ENCODE results near the gene TEX52. TPM values are rescaled to one million over a fixed set of nuclear protein-coding genes. Genes with fewer than 3 reads are reported as not detected.

Gene TEX52
- total and polyA plus RNA-seq, 2 of the 13 experiments (the other 11 are each of a cell fraction or from before 2014, with no cell fraction given), result 0.05 TPM; not detected in 1

DNA sequence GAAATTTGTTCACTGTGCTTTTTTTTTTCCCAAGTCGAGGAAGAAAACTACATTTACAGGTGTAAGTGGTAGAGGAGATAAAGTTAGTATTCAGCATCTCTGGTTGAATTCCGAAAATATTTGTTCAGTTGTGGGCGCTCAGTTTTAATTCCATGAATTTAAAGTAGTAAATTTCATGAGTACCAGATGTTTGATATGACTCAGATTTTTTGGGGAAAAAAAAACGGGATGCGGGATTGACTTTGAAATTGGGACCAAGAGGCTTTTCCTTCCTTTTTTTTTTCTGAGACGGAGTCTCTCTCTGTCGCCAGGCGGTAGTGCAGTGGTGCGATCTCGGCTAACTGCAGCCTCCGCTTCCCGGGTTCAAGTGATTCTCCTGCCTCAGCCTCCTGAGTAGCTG lies 35.4 kb upstream of the TEX52 start:
- peaks cover 52% of the 10 kb centered on the region for H3K4me1 ChIP-seq (ENCODE audit: insufficient read depth, low read length)
- ChIA-PET POLR2A (interaction anchor here (1.6 kb wide), 1 partner anchor 43 kb away, joined by 3 read pairs; no protein-coding TSS in a partner anchor), CTCF (ENCODE audit: low intra/inter-chr PET ratio, low total read pairs) (no interaction called here)
- no peak overlapping the region for H3K27ac ChIP-seq (ENCODE audit: extremely low read length, insufficient read depth, low read length)
- no peak overlapping the region for H3K9ac ChIP-seq (ENCODE audit: insufficient read depth, low read depth, low read length)
- no peak for FAIRE-seq
- H3K27me3 ChIP-seq (ENCODE audit: control insufficient read depth in 1 of 2, insufficient read depth in 2 of 2, low read length in 2 of 2), result no peaks in the 10 kb centered on the region
- H3K4me3 ChIP-seq (replicated peaks in 1 of 3; ENCODE audit: insufficient read depth in 1 of 3, low read depth in 2 of 3, low read length in 3 of 3), result peak overlapping the region in 2 of 3 experiments; percentile 81 to 87; a peak in 2 of 6 replicates
- DNase-seq (ENCODE audit: low spot score), result no peak
- BruUV-seq (replicated peaks), result no TSS peak
- H3K79me2 ChIP-seq (ENCODE audit: insufficient read depth, low read length), result peaks cover 25% of the 10 kb centered on the region
- peaks cover 0 to 7% of the 10 kb centered on the region in 2 experiments; a peak in 1 of 5 replicates for H3K36me3 ChIP-seq (replicated peaks in 1 of 2; ENCODE audit: control insufficient read depth in 1 of 2, insufficient read depth in 2 of 2, low read length in 2 of 2)
- no peak for ATAC-seq
- intact Hi-C loops (cut with micrococcal nuclease; ENCODE audit: unreplicated experiment), result loop anchor here (5.0 kb wide), 1 partner anchor 70 kb away; no protein-coding TSS in a partner anchor
- H3K9me3 ChIP-seq (ENCODE audit: low read length), result no peaks in the 10 kb centered on the region
- TF ChIP-seq, protein P1, sequence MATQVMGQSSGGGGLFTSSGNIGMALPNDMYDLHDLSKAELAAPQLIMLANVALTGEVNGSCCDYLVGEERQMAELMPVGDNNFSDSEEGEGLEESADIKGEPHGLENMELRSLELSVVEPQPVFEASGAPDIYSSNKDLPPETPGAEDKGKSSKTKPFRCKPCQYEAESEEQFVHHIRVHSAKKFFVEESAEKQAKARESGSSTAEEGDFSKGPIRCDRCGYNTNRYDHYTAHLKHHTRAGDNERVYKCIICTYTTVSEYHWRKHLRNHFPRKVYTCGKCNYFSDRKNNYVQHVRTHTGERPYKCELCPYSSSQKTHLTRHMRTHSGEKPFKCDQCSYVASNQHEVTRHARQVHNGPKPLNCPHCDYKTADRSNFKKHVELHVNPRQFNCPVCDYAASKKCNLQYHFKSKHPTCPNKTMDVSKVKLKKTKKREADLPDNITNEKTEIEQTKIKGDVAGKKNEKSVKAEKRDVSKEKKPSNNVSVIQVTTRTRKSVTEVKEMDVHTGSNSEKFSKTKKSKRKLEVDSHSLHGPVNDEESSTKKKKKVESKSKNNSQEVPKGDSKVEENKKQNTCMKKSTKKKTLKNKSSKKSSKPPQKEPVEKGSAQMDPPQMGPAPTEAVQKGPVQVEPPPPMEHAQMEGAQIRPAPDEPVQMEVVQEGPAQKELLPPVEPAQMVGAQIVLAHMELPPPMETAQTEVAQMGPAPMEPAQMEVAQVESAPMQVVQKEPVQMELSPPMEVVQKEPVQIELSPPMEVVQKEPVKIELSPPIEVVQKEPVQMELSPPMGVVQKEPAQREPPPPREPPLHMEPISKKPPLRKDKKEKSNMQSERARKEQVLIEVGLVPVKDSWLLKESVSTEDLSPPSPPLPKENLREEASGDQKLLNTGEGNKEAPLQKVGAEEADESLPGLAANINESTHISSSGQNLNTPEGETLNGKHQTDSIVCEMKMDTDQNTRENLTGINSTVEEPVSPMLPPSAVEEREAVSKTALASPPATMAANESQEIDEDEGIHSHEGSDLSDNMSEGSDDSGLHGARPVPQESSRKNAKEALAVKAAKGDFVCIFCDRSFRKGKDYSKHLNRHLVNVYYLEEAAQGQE (IDR thresholded peaks at IDR 0.05; ENCODE audit: borderline replicate concordance in 1 of 2, low read depth in 1 of 2, low read length in 2 of 2), result no peak
- TF ChIP-seq EEA1 (CRISPR knock-in tag; IDR thresholded peaks at IDR 0.05; ENCODE audit: borderline replicate concordance) (no peak), SSRP1 (CRISPR knock-in tag; IDR thresholded peaks at IDR 0.05) (no peak), MYC (CRISPR knock-in tag; IDR thresholded peaks at IDR 0.05; ENCODE audit: borderline replicate concordance) (no peak), ZNF746 (CRISPR knock-in tag; IDR thresholded peaks at IDR 0.05) (no peak), WIZ (CRISPR knock-in tag; IDR thresholded peaks at IDR 0.05) (no peak), CENPX (CRISPR knock-in tag; IDR thresholded peaks at IDR 0.05) (no peak), MBNL3 (CRISPR knock-in tag; conservative IDR thresholded peaks at IDR 0.05) (no peak), SKI (IDR thresholded peaks at IDR 0.05; ENCODE audit: partially characterized antibody) (no peak), JDP2 (CRISPR knock-in tag; IDR thresholded peaks at IDR 0.05; ENCODE audit: borderline replicate concordance) (no peak)
- TF ChIP-seq, protein P2, sequence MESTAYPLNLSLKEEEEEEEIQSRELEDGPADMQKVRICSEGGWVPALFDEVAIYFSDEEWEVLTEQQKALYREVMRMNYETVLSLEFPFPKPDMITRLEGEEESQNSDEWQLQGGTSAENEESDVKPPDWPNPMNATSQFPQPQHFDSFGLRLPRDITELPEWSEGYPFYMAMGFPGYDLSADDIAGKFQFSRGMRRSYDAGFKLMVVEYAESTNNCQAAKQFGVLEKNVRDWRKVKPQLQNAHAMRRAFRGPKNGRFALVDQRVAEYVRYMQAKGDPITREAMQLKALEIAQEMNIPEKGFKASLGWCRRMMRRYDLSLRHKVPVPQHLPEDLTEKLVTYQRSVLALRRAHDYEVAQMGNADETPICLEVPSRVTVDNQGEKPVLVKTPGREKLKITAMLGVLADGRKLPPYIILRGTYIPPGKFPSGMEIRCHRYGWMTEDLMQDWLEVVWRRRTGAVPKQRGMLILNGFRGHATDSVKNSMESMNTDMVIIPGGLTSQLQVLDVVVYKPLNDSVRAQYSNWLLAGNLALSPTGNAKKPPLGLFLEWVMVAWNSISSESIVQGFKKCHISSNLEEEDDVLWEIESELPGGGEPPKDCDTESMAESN (CRISPR knock-in tag; conservative IDR thresholded peaks at IDR 0.05), result no peak
- TF ChIP-seq, protein P3, sequence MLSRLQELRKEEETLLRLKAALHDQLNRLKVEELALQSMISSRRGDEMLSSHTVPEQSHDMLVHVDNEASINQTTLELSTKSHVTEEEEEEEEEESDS (CRISPR knock-in tag; IDR thresholded peaks at IDR 0.05; ENCODE audit: borderline replicate concordance), result no peak
- TF ChIP-seq, protein P4, sequence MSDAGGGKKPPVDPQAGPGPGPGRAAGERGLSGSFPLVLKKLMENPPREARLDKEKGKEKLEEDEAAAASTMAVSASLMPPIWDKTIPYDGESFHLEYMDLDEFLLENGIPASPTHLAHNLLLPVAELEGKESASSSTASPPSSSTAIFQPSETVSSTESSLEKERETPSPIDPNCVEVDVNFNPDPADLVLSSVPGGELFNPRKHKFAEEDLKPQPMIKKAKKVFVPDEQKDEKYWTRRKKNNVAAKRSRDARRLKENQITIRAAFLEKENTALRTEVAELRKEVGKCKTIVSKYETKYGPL (CRISPR knock-in tag; IDR thresholded peaks at IDR 0.05), result no peak
- TF ChIP-seq, protein P5, sequence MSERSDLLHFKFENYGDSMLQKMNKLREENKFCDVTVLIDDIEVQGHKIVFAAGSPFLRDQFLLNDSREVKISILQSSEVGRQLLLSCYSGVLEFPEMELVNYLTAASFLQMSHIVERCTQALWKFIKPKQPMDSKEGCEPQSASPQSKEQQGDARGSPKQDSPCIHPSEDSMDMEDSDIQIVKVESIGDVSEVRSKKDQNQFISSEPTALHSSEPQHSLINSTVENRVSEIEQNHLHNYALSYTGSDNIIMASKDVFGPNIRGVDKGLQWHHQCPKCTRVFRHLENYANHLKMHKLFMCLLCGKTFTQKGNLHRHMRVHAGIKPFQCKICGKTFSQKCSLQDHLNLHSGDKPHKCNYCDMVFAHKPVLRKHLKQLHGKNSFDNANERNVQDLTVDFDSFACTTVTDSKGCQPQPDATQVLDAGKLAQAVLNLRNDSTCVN (CRISPR knock-in tag; IDR thresholded peaks at IDR 0.05; ENCODE audit: borderline replicate concordance), result no peak
- peak overlapping the region; percentile 75 for H3K4me2 ChIP-seq (ENCODE audit: low read depth, low read length)
- WGBS (ENCODE audit: low lambda C conversion rate), result 91% methylated on average over 12 of the region's 12 CpGs
- H4K20me1 ChIP-seq (ENCODE audit: insufficient read depth, low read length), result no peaks in the 10 kb centered on the region
- no peak overlapping the region for H2AFZ ChIP-seq (ENCODE audit: low read length)
- in situ Hi-C loops (cut with HindIII; ENCODE audit: extremely low pct_ligation_motif_present, low pct_unique_long_range_greater_than_20kb), result no loop called here

Data from HepG2 (cell line).